H9 (cell line): ENCODE data around the gene PRKCA. TPM values are rescaled to one million over a fixed set of nuclear protein-coding genes. Genes with fewer than 3 reads are reported as not detected.
A peak's percentile ranks its signal among the peaks of the same experiment; 100 is the strongest.

ENCODE experiments used
- DNase-seq: peaks from one replicate; pipeline ENCODE4 v3.0.0-alpha.2; 2017
- H2AFZ ChIP-seq: one replicate; pipeline ENCODE4 v1.6.1; 2013; ENCODE audit warnings: mild to moderate bottlenecking, low read length, control low read depth, moderate library complexity
- H2AK5ac ChIP-seq: 2 replicates; pipeline ENCODE4 v1.6.1; 2013; ENCODE audit warnings: low read length, control low read depth, mixed read lengths; ENCODE audit not compliant: insufficient read length
- H2BK120ac ChIP-seq: one replicate; pipeline ENCODE4 v1.6.1; 2013; ENCODE audit warnings: low read depth, mild to moderate bottlenecking, low read length, control low read depth, inconsistent platforms; ENCODE audit not compliant: poor library complexity, severe bottlenecking
- H2BK12ac ChIP-seq: 2 replicates; pipeline ENCODE4 v1.6.1; 2013; ENCODE audit warnings: low read length, control low read depth, mixed read lengths, low read depth; ENCODE audit not compliant: insufficient read length
- H2BK15ac ChIP-seq: 2 replicates; pipeline ENCODE4 v1.6.1; 2013; ENCODE audit warnings: low read depth, low read length, control low read depth
- H2BK20ac ChIP-seq: one replicate; pipeline ENCODE4 v1.6.1; 2013; ENCODE audit warnings: low read depth, mild to moderate bottlenecking, low read length, control low read depth, inconsistent platforms; ENCODE audit not compliant: poor library complexity, severe bottlenecking
- H2BK5ac ChIP-seq: 2 replicates; pipeline ENCODE4 v1.6.1; 2013; ENCODE audit warnings: low read length, control low read depth, mixed read lengths; ENCODE audit not compliant: insufficient read length
- H3K14ac ChIP-seq: 2 replicates; pipeline ENCODE4 v1.6.1; 2013; ENCODE audit warnings: low read length, control low read depth; ENCODE audit not compliant: insufficient read depth
- H3K18ac ChIP-seq: 2 replicates; pipeline ENCODE4 v1.6.1; 2013; ENCODE audit warnings: low read depth, mild to moderate bottlenecking, mixed read lengths, low read length, control low read depth; ENCODE audit not compliant: insufficient read length
- H3K23ac ChIP-seq: 2 replicates; pipeline ENCODE4 v1.6.1; 2013; ENCODE audit warnings: low read length, control low read depth, mixed read lengths, low read depth; ENCODE audit not compliant: insufficient read length
- H3K23me2 ChIP-seq: 2 replicates; pipeline ENCODE4 v1.6.1; 2013; ENCODE audit warnings: low read depth, mild to moderate bottlenecking, mixed read lengths, low read length, control low read depth; ENCODE audit not compliant: insufficient read length, poor library complexity, severe bottlenecking
- H3K27ac ChIP-seq: 2 replicates; pipeline ENCODE4 v1.5.1; 2013; ENCODE audit warnings: low read length, control low read depth, mixed read lengths, low read depth; ENCODE audit not compliant: insufficient read length
- H3K27me3 ChIP-seq: 2 replicates; pipeline ENCODE4 v1.6.1; 2013; ENCODE audit warnings: low read length, control low read depth, inconsistent platforms; ENCODE audit not compliant: insufficient read depth
- H3K4ac ChIP-seq: 2 replicates; pipeline ENCODE4 v1.6.1; 2013; ENCODE audit warnings: low read depth, mild to moderate bottlenecking, control low read depth, inconsistent platforms, low read length, moderate library complexity
- H3K4me1 ChIP-seq: 2 replicates; pipeline ENCODE4 v1.6.1; 2013; ENCODE audit warnings: low read length, control low read depth, inconsistent platforms; ENCODE audit not compliant: insufficient read depth
- H3K4me2 ChIP-seq: 2 replicates; pipeline ENCODE4 v1.6.1; 2013; ENCODE audit warnings: low read length, control low read depth, mixed read lengths; ENCODE audit not compliant: insufficient read length, insufficient read depth
- H3K56ac ChIP-seq: 2 replicates; pipeline ENCODE4 v1.6.1; 2013; ENCODE audit warnings: low read depth, mild to moderate bottlenecking, mixed read lengths, low read length, control low read depth; ENCODE audit not compliant: insufficient read length
- H3K79me1 ChIP-seq: 2 replicates; pipeline ENCODE4 v1.6.1; 2013; ENCODE audit warnings: low read depth, mild to moderate bottlenecking, moderate library complexity, low read length, control low read depth, inconsistent platforms; ENCODE audit not compliant: insufficient read depth, poor library complexity, severe bottlenecking
- H3K79me2 ChIP-seq: 2 replicates; pipeline ENCODE4 v1.6.1; 2013; ENCODE audit warnings: low read length, control low read depth, inconsistent platforms; ENCODE audit not compliant: insufficient read depth
- H3K9ac ChIP-seq: 2 replicates; pipeline ENCODE4 v1.6.1; 2013; ENCODE audit warnings: low read length, control low read depth, mixed read lengths; ENCODE audit not compliant: insufficient read length; ENCODE audit errors: extremely low read depth
- H3K9me3 ChIP-seq: one replicate; pipeline ENCODE4 v1.6.1; 2013; ENCODE audit warnings: low read depth, low read length, inconsistent platforms; ENCODE audit not compliant: control insufficient read depth
- H3T11ph ChIP-seq: one replicate; pipeline ENCODE4 v1.6.1; 2013; ENCODE audit warnings: mild to moderate bottlenecking, low read length, control low read depth, inconsistent platforms
- H4K20me1 ChIP-seq: one replicate; pipeline ENCODE4 v1.6.1; 2013; ENCODE audit not compliant: control insufficient read depth, insufficient read length, insufficient read depth
- H4K5ac ChIP-seq: 2 replicates; pipeline ENCODE4 v1.6.1; 2013; ENCODE audit warnings: low read depth, mild to moderate bottlenecking, mixed read lengths, low read length, control low read depth; ENCODE audit not compliant: insufficient read length
- H4K8ac ChIP-seq: replicated peaks from 2 replicates; pipeline ENCODE4 v1.6.1; 2013; ENCODE audit warnings: low read length, control low read depth, mixed read lengths, low read depth; ENCODE audit not compliant: insufficient read length
- H4K91ac ChIP-seq: 2 replicates; pipeline ENCODE4 v1.6.1; 2013; ENCODE audit warnings: low read depth, mild to moderate bottlenecking, moderate library complexity, mixed read lengths, low read length, control low read depth; ENCODE audit not compliant: insufficient read length
- H3K27ac Mint-ChIP-seq, 3 experiments: 2 replicates in 2 of 3; 3 replicates in 1 of 3; pipeline ENCODE4 v1.8.0; 2020 to 2021; ENCODE audit warnings: mixed read lengths in 3 of 3, mild to moderate bottlenecking in 1 of 3, moderate library complexity in 1 of 3
- H3K27me3 Mint-ChIP-seq: 2 replicates; pipeline ENCODE4 v1.8.0; 2021; ENCODE audit warnings: low read depth, mild to moderate bottlenecking, moderate library complexity, mixed read lengths
- H3K36me3 Mint-ChIP-seq, 3 experiments: 2 replicates in 2 of 3; 3 replicates in 1 of 3; pipeline ENCODE4 v1.8.0; 2020 to 2021; ENCODE audit warnings: low read depth in 3 of 3, mixed read lengths in 3 of 3; ENCODE audit not compliant: insufficient read depth in 1 of 3
- H3K4me1 Mint-ChIP-seq, 2 experiments: 2 replicates each; pipeline ENCODE4 v1.8.0; 2020; ENCODE audit warnings: mixed read lengths in 2 of 2
- H3K4me3 Mint-ChIP-seq, 2 experiments: 2 replicates in 1 of 2; 3 replicates in 1 of 2; pipeline ENCODE4 v1.8.0; 2020 to 2021; ENCODE audit warnings: mild to moderate bottlenecking in 2 of 2, mixed read lengths in 2 of 2, moderate library complexity in 1 of 2
- H3K9me3 Mint-ChIP-seq, 2 experiments: 2 replicates in 1 of 2; 3 replicates in 1 of 2; pipeline ENCODE4 v1.8.0; 2020; ENCODE audit warnings: mild to moderate bottlenecking in 2 of 2, mixed read lengths in 2 of 2, moderate library complexity in 1 of 2
- WGBS: extraction: QIAGEN DNeasy Blood & Tissue Kit; methylation state at CpG from one replicate; pipeline ENCODE4 v1.1.7; 2013; ENCODE audit warnings: missing lambda C conversion rate, low lambda C conversion rate, mixed read lengths; ENCODE audit not compliant: insufficient read length; ENCODE audit errors: extremely low coverage; 5-methylcytosine and 5-hydroxymethylcytosine counted together
- total RNA-seq: library from RNA; stranded (reverse); gene quantifications from 2 replicates; pipeline ENCODE4 v1.2.1, GENCODE V29; 2021
- TF ChIP-seq, protein P1 (sequence below): fragments of 200-600 bp; sonication (generic); conservative IDR thresholded peaks from 3 replicates; pipeline ENCODE4 v1.8.0; 2021; ENCODE audit warnings: antibody characterized with exemption, mild to moderate bottlenecking

PRKCA gene
- total RNA-seq, 1 experiment from 2014 or later = 10.5 TPM

DNA sequence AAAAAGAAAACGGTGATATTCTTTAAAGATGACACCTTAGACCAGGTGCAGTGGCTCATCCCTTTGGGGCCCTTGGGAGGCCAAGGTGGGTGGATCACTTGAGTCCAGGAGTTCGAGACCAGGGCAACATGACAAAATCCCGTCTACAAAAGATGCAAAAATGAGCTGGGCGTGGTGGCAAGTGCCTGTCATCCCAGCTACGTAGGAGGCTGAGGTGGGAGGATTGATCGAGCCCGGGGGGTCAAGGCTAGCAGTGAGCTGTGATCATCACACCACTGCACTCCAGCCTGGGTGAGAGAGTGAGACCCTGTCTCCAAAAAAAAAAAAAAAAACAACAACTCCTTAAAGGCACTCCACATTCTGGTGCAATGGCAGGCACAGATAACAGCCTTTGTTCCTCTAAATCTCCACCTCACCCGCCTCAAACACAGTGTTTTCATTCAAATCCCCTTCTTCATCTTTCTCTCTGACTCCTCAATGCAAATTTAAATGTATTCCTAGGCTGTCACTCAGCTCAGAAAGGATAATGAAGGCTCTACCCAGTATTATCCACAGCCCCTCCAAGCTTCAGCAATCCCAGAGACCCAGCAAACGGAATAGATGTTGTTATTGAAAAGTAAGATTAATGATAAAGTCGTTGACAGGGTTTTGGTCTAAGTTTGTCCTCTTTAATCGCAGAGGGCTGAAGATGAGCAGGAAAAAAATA lies 476.3 kb downstream of the PRKCA start:
- Histone ChIP-seq H3K9ac (no peak overlapping the region), H3K79me2 (no peaks in the 10 kb centered on the region), H2BK120ac (no peak overlapping the region), H2BK15ac (no peak overlapping the region), H3T11ph (no peak overlapping the region), H2BK12ac (no peak overlapping the region), H3K9me3 (no peaks in the 10 kb centered on the region), H3K23ac (no peak overlapping the region), H3K14ac (no peak overlapping the region), H3K27me3 (no peaks in the 10 kb centered on the region), H4K20me1 (no peaks in the 10 kb centered on the region), H3K4me1 (peaks cover 11% of the 10 kb centered on the region; the same call in 1 of the 2 replicates), H3K79me1 (no peaks in the 10 kb centered on the region), H4K8ac (no peak overlapping the region), H2BK20ac (no peak overlapping the region), H2AFZ (no peak overlapping the region), H2AK5ac (no peak overlapping the region), H3K4ac (no peak overlapping the region), H3K18ac (peak overlapping the region; percentile 15), H4K91ac (no peak overlapping the region), H3K27ac (no peak overlapping the region), H3K23me2 (no peaks in the 10 kb centered on the region), H3K4me2 (no peak overlapping the region), H2BK5ac (no peak overlapping the region), H4K5ac (no peak overlapping the region), H3K56ac (no peak overlapping the region)
- no peaks in the 10 kb centered on the region; a peak in 2 of 7 replicates for H3K36me3 Mint-ChIP-seq
- peak; percentile 28 for DNase-seq
- H3K27ac Mint-ChIP-seq = peak overlapping the region; percentile 24 to 88 (median 85)
- H3K4me1 Mint-ChIP-seq = peaks cover 67 to 78% of the 10 kb centered on the region in 2 experiments
- H3K9me3 Mint-ChIP-seq = no peaks in the 10 kb centered on the region
- no CpG with 5 or more reads among the region's 11 CpGs for WGBS
- TF ChIP-seq, protein P1, sequence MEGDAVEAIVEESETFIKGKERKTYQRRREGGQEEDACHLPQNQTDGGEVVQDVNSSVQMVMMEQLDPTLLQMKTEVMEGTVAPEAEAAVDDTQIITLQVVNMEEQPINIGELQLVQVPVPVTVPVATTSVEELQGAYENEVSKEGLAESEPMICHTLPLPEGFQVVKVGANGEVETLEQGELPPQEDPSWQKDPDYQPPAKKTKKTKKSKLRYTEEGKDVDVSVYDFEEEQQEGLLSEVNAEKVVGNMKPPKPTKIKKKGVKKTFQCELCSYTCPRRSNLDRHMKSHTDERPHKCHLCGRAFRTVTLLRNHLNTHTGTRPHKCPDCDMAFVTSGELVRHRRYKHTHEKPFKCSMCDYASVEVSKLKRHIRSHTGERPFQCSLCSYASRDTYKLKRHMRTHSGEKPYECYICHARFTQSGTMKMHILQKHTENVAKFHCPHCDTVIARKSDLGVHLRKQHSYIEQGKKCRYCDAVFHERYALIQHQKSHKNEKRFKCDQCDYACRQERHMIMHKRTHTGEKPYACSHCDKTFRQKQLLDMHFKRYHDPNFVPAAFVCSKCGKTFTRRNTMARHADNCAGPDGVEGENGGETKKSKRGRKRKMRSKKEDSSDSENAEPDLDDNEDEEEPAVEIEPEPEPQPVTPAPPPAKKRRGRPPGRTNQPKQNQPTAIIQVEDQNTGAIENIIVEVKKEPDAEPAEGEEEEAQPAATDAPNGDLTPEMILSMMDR = no peak
- no peaks in the 10 kb centered on the region for H3K27me3 Mint-ChIP-seq
- peak overlapping the region in 1 of 2 experiments; percentile 18; a peak in 2 of 5 replicates for H3K4me3 Mint-ChIP-seq
